ENCODE data around the gene FMNL2. TPM values are rescaled to one million over a fixed set of nuclear protein-coding genes. Genes with fewer than 3 reads are reported as not detected.

The FMNL2 gene
- total RNA-seq, 1 donor from 2014 or later: 1.6 TPM

DNA sequence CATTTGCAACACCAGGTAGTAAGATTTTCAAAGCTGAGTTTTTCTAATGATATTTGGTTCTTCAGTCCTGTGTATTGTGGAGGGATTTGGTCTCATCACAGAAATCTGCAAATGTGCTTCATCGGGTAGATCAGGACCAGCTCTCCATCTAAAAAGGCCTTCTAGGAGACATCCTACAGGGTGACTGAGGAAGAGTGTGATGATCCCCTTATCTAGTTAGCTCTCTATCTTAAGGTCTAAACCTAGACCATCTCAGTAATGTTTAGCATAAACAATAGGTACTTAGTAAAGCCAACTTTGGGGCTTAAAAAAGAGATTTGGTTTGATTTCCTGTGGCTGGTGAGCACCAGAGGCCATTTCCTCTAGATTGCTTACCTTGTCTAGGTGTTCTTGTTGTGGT lies 237.1 kb downstream of the FMNL2 start:
- intact Hi-C loops (cut with micrococcal nuclease): loop anchor here (5.0 to 10.0 kb wide), 3 partner anchors 65 to 395 kb away; partner anchors contain the start of genes FMNL2 and STAM2

DNA sequence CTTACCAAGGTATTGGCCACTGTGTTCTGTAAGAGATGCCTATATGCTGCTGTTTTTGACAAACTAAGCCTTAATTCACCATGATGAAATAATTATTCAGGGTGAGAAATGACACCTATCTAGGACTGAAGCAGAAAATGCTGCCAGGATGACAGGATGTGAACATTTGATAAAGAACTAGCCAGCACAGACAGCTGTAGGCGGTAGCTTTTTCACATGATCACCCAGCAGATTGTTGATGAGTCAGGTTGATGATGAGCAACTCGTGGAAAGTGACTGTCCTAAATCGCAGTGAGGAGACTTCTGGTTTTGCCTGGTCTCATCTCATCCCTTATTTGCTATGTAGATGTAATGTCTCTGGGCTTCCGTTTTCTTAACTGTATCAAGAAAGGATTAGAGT lies 238.2 kb downstream of the FMNL2 start:
- intact Hi-C loops (cut with micrococcal nuclease): loop anchor here (5.0 to 10.0 kb wide), 3 partner anchors 66 to 396 kb away; partner anchors contain the start of genes FMNL2 and STAM2

DNA sequence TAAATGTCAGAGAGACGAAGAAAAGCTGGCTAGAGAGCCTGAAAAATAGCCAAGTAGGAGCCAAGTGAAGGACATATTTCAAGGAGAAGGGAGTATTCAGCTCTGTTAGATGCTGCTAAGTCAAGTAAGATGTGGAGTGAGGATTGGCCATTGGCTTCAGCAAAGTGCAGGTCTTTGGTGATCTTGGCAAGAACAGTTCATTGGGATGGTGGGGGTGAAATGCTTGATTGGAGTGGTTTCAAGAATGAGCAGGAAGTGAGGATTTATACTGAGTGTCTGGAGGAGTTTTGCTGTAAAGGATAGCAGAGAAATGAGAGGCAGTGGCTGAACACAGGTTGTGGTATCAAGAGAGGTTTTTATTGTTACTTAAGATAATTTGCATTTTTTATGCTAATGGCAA lies 242.6 kb downstream of the FMNL2 start:
- intact Hi-C loops (cut with micrococcal nuclease): loop anchor here (10.0 kb wide), 1 partner anchor 243 kb away; the partner anchor contains the start of gene FMNL2

DNA sequence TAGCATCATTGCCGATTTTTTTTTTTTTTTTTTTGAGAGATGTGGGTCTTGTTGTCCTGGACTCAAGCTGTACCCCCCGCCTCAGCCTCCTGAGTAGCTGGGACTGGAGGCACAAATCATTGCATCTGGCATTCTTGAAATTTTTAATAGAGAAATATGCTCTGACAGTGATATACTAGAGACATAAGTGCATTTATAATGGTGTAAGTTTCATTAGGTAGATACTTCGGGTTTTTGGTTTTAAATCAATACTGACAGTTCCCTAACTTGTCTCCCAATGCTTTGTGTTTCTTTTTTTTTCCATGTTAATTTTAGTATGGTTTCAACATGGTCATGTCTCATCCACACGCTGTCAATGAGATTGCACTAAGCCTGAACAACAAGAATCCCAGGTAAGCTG lies 243.6 kb downstream of the FMNL2 start:
- intact Hi-C loops (cut with micrococcal nuclease): loop anchor here (10.0 kb wide), 1 partner anchor 244 kb away; the partner anchor contains the start of gene FMNL2

DNA sequence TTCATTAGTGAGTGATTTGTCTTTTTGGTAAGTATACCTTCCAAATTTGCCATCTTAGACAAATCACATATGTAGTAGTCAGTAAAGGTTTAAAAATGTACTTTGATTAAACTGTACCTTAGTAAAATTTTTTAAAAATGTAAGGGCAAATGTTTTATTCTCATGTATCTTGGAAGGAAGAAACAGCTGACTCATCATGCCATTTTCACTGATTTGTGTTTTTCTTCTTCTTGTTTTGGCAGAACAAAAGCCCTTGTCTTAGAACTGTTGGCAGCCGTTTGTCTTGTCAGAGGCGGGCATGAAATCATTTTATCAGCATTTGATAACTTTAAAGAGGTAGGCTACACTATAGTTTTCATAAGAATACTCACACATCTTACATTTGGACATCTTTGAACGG lies 245.7 kb downstream of the FMNL2 start:
- intact Hi-C loops (cut with micrococcal nuclease): no loop called here

DNA sequence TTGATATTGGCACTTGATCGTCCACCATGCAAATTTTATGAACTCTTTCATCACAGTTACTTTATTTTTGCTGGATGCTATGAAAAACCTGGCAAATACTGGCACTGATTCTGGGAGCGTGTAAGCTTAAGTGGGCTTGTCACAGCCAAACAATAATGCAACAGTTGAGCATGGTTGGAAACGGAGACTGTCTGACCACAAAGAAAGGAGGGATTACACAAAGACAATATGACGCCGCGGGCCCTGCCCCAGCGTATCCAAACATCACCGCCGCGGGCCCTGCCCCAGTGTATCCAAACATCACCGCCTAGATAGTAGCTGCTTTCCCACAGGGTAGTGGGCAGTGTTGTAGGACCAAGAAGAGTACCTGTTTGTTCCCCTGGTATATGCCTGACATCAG lies 246.4 kb downstream of the FMNL2 start:
- intact Hi-C loops (cut with micrococcal nuclease): no loop called here

DNA sequence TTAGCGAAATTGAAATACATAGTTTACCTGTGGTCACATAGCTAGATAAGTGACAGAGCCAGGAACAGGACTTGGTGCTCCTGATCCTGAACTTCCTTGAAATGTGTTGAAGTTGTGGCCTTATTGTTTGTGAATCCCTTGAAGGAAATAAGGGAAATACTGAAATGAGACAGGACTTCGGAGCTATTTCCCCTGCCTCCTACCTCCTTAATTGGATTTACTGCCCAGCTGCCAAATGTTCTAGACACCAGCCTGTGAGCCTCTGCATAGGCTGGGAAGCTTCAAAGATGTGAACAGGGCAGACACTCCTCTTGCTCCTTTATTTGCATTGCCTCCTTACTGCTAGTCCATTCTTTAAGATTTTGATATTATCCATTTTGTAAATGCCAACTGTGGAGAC lies 247.1 kb downstream of the FMNL2 start:
- intact Hi-C loops (cut with micrococcal nuclease): no loop called here

DNA sequence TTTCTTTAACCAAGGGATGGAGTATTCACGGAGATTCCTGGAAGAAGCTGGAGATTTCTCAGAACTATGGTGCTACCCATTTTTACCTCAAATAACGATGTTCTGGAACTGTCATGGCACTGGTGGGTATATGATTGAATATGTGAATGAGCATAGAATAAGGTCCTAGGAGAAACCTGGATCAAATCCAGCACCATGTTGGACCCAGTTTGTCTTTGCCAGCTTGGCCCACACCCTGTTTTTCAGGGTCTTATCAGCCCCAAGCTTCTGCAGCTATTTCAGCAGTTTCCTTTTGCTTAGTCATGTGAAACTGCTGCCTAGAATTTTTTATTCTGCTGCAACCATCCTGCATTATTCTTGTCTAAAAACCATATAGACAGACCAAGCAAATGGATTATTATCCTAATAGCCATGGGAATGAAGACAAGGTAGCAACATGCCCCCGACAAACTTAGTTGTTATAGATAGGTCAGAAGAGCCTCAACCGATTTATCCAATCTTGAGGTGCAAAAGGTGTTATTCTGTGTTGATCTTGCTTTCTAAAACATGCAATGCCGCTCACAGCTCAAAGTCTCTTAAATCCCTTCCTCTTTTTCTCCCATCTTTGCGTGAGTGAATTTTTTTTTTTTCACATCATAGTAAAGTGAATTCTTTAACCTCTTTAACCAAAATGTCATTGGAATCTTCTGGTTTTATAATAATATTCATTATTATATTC lies 248.7 kb downstream of the FMNL2 start:
- intact Hi-C loops (cut with micrococcal nuclease): no loop called here

DNA sequence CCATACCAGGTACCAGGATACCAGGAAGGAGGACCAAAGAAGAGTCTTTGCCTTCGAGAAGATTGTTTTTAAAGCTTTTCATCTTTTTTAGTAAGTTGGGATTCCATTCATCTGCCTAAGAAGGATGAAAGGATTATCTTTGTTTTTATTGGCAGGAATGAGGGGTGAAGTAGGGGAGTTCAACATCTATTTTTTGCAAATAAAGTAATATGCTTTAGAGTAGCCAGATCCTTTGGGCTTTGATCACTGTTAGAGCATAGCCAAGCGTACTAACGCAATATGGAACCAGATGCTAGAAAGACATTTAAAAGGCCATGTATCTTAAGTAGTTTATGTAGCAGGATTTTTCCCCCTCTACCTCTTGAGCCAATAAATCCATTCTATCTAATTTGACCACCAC lies 249.3 kb downstream of the FMNL2 start:
- intact Hi-C loops (cut with micrococcal nuclease): no loop called here

DNA sequence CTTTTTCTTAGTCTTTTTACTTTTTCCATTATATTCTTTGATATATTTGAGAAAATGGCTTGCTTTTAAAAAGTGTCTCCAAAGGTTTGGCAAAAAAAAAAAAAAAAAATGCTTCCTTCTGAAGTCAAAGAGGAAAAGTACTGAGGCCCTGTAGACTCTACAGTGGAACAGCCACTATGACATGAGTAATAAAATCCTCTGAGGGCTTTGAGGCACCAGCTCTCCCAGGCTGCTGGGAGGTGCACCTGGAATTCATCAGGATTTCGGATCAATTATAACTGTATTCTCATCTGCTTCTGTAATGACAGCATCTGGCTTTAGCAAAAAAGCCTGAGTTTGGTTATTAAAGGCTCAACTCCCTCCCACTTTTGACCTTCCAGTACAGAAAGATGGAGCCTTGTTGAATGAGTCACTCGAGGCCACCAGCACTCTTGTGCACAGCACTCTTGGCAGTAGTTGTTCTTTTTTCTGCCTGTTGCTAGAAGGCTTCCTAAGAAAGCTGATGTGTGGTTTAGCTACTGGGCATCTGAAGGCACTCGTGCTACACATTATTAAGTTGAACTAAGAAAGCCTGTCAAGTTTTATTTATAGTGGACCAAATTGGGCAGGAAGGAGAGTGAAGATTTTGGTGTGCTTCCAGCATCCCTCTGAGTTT lies 251.0 kb downstream of the FMNL2 start:
- intact Hi-C loops (cut with micrococcal nuclease): no loop called here

DNA sequence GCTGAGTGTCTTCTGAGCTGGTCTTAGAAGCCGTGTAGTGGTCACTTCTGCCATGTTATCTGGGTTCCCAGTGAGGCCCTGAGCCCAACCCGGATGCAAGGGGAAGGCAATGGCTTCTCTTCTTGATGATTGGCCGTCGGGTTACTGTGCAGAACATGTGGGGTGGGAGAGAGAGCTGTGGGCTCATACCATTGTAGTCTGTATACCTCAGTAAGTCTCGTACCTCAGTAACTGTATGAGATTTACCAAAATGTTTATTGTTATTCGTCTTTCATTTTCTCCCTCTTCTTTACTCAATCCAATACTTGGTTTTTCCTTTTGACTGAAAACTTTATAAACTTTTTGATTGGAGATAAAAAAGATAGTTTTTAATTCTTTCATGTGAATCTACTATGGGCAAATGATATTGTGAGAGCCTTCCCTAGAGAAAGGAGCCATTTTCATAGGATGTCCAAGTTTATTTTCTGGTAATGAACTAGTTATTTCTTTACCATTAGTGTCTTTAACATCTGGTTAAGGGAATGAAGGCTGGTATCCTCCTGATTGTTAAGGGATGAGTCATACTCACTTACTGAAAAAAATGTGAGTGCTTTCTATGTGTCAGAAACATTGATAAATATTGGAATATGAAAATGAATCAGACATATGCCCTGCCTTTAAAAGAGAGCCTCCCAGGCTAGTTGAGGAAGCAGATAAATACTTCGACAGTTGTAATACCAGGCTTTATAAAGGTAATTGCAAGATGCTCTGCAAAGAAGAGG lies 252.4 kb downstream of the FMNL2 start:
- intact Hi-C loops (cut with micrococcal nuclease): no loop called here

DNA sequence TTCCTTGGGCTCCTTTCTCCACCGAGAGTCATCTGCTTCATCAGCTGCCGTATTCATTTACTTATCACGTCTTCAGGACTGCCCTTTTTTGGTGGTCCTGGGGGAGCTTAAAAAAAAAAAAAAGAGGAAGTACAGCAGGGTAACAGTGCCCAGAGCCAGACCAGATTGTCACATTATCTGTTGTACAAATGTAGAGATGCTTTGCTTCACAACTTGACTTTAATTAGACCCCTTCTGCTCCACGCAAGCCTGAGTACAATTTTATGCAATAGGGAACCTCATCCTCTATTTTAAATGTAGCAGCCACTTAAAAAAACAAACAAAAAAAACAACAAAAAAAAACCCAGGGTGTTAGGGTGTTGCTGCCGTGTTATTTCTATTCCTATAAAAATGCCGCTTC lies 254.0 kb downstream of the FMNL2 start:
- intact Hi-C loops (cut with micrococcal nuclease): no loop called here

DNA sequence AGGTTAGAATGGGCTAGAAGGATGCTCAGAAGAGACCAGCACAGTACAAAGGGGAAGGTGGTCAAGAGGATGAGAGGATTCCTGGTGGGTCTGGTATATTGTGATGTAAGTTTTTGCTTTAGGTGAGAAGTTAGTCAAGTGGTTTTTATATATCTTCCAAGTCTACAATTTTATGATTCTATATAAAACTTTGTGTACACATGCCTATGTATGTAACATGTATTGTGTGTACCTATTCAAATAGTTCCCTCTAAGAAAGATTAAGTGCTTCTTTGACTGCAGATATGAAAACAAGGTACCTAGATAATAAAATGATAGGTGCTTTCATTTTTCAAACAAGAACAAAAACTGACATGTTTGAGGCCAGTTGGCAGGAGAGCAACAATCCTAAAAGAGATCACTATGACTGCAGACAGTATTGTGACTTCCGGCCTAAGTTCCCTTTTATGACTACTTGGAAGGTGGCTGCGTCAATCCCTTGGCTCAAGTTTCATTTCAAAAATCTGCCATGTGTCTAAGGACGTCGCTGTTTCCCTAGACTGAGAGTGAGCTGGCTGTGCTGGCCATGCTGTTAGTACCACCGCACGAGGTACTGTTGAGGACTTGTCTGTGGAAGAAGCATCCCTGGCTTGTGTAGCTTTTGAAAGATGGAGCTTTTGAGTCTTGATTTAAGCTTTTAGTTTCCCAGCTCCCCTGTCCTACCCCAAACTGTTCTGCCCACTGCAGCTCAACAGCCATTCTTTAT lies 259.2 kb downstream of the FMNL2 start:
- intact Hi-C loops (cut with micrococcal nuclease): no loop called here

DNA sequence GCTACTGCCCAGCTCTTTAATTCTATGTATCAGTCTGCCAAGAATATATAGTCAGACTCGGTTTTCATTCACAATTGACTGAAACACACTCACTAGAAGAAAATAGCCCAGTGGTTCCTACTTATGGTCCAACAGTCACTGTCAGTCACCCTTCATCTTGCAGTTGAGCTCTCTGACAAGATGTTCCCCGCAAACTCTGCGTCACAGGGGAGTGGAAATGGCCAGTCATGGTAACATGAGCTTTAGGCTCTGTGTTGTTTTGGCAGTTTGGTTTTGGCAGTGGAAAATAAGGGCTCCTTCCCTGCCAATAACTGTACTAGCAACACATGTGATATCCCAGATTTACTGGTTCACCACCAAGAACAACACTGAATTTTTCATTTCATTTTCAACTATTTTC lies 259.8 kb downstream of the FMNL2 start:
- intact Hi-C loops (cut with micrococcal nuclease): no loop called here

DNA sequence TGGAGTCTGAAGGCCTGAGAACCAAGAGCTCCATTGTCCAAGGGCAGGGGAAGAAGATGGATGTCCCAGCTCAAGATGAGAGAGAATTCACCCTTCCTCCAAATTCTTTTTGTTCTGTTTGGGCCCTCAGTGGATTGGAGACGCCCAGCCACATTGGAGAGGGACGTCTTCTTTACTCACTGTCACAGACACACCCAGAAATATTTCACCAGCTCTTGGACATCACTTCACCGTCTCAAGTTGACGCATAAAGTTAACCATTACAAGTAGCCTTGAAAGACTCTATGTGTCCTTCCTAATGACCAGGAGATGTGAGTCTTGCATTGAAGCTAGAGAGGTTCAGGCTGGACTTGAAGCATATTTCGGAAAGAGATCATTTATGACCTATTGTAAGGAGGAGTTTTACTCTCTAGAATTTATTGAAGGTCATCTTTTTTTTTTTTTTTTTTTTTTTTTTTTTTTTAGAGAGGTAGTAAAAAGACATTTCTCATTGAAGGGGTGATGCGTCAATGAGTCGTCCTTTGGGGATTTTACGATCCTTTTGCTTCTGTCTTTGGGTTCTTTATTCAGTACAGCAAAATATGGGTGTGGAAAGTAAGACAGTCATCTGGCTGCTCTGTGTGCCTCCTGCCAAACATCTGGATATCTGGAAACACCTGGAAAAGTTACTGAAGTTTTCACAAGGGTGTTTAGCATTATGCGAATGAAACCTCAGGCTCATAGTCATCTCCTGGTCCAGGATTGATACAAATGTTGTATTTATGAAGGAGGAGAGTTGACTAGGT lies 264.2 kb downstream of the FMNL2 start:
- intact Hi-C loops (cut with micrococcal nuclease): no loop called here

DNA sequence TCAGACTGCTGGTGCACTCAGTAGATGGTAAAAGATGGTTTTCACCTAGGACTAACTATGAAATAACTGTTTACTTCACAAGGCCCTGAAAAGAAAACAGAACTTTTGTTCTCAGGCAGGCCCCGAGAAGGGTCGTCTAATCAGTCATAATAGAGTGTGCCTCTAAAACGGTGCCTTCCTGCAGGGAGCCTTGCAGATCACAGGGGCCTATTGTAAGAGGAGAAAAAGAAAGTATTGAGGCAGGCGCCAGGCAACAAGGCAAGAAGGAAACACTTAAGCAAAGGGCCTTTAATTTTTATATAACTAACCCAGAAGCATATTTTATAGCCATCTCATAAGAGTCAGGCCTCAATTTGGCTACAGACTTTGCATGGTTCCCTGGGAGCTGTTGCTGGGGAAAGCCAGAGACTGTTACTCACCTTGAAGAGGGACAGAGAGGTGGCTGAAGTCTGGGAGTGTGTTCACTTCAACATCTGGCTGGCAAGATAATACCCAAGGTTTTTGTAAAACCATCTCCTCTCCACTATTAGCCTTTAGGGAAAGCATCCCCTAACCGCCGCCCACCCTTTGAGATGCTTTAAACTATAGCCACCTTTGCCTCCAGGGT lies 265.2 kb downstream of the FMNL2 start:
- intact Hi-C loops (cut with micrococcal nuclease): no loop called here

DNA sequence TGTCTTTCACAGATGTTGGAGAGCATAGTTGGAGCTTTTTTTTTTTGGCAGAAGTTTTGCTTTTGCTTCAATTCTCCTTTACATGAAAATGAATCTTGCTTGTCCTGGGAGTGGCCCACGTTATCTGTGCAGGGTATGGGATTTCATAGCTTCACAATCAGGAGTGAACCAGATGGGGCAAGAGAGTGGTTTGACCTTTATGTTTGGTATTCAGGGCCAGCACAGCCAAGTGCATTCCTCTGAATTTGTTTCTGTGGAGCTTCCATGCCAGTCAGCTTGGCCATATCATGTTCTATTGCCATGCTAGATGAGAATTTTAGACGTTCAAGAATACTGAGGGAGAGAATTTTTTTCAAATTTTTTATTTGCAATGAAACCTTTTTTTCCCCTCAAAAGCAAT lies 265.7 kb downstream of the FMNL2 start:
- intact Hi-C loops (cut with micrococcal nuclease): no loop called here

DNA sequence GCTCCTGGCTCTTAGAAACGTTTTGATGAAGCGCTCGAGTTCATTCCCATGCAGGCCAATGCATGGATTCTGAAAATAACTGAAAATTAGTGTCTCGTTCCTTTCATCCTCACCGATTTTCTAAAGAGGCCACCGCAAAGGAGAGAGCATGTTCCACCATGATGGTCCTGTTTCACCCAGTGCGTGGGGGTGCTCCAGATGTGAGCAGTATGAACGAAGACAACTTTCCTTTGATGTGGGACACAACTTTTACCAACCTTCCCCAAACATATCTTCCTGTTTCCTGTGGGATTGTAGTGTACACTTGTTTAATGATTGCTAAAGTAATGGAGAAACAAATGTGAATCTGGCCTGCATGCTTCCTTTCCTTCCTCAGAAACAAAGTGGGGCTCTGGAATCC lies 267.8 kb downstream of the FMNL2 start:
- intact Hi-C loops (cut with micrococcal nuclease): no loop called here

DNA sequence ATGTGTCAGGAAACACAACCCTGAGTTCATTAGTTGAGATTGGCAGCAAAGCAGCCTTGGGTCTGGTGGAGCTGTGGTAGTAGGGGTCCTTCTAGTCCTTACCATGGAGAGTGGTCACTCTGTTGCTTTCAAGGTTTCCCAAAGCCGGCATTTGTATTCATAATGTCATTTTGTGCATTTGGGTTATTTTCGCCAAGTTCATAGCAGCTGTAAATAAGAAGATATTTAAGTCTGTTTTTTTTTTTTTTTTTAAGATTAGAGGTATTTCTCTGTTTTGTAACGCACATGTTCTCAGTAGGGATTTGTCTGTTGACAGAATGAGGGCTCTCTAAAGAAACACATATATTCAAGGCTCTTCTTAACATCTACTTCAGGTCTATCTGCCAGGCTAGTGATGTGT lies 268.2 kb downstream of the FMNL2 start:
- intact Hi-C loops (cut with micrococcal nuclease): no loop called here

DNA sequence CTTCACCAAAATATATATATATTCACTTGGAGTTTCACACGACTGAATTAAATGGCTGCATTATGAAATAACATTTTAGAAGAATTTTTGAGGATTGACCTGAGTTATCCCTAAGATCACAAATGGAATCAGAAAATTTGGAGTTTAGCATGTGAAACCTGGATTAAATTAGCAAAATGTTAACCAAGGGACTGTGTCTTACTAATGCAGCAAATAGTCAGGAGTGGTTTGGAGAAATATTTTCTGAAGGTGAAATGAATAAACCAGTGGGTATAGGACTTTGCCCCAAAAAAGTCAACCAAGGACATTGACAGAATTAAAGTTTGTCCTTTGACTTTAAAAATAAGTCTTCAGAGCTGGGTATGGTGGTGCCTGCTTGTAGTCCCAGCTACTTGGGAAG lies 271.1 kb downstream of the FMNL2 start:
- intact Hi-C loops (cut with micrococcal nuclease): no loop called here
